Suprapubic skin (tissue), 4 donors: ENCODE results near the gene ZNF148. TPM values are rescaled to one million over a fixed set of nuclear protein-coding genes. Genes with fewer than 3 reads are reported as not detected.

Source experiments
- DNase-seq, 2 donors: peaks; one replicate each; pipeline ENCODE4 v3.0.0-alpha.2; 2019; ENCODE audit warnings: low spot score in 2 of 2
- H3K27ac ChIP-seq: fragments of 200-600 bp; sonication (generic); one replicate; pipeline ENCODE4 v1.5.1; 2019
- H3K27me3 ChIP-seq: fragments of 200-600 bp; sonication (generic); one replicate; pipeline ENCODE4 v1.5.1; 2019
- H3K36me3 ChIP-seq: fragments of 200-600 bp; sonication (generic); one replicate; pipeline ENCODE4 v1.5.1; 2019
- H3K4me1 ChIP-seq: fragments of 200-600 bp; sonication (generic); one replicate; pipeline ENCODE4 v1.5.1; 2019
- H3K4me3 ChIP-seq: fragments of 200-600 bp; sonication (generic); one replicate; pipeline ENCODE4 v1.5.1; 2019; ENCODE audit warnings: mild to moderate bottlenecking
- H3K9me3 ChIP-seq: fragments of 200-600 bp; sonication (generic); one replicate; pipeline ENCODE4 v1.5.1; 2019
- CTCF ChIP-seq, 2 donors: fragments of 200-600 bp in 1 of 2; fragments of 450-650 bp in 1 of 2; sonication (generic) in 1 of 2; IDR thresholded peaks; one replicate each; pipeline ENCODE4 v1.5.1; 2016 to 2019; ENCODE audit warnings: antibody characterized with exemption in 2 of 2, mild to moderate bottlenecking in 1 of 2, moderate library complexity in 1 of 2
- EP300 ChIP-seq: sonication (generic); formaldehyde crosslinking; IDR thresholded peaks from one replicate; pipeline ENCODE4 v1.6.1; 2017; ENCODE audit warnings: antibody characterized with exemption
- POLR2A ChIP-seq, 2 donors: fragments of 450-650 bp; IDR thresholded peaks; one replicate each; pipeline ENCODE4 v1.6.1; 2017; ENCODE audit warnings: antibody characterized with exemption in 2 of 2, mild to moderate bottlenecking in 2 of 2, moderate library complexity in 2 of 2
- POLR2AphosphoS5 ChIP-seq, 3 donors: sonication (generic); formaldehyde crosslinking; IDR thresholded peaks; one replicate each; pipeline ENCODE4 v1.6.1; 2017; ENCODE audit warnings: antibody characterized with exemption in 3 of 3
- WGBS: methylation state at CpG from one replicate; pipeline ENCODE4 v1.1.5; 2018; 5-methylcytosine and 5-hydroxymethylcytosine counted together
- total RNA-seq, 4 donors: library from RNA; depleted of rRNA; stranded (reverse); fragments of >200 nt; gene quantifications; one replicate each; pipeline ENCODE4 v1.1.0, GENCODE V29; 2016

The ZNF148 gene
- total RNA-seq, 4 donors from 2014 or later: 16.5 to 30.0 (median 20.3) TPM

- Histone ChIP-seq H3K4me1 (no peaks in the 10 kb centered on the region), H3K27ac (no peak overlapping the region), H3K4me3 (no peak overlapping the region), H3K27me3 (no peaks in the 10 kb centered on the region), H3K36me3 (no peaks in the 10 kb centered on the region), H3K9me3 (no peaks in the 10 kb centered on the region)
- TF ChIP-seq CTCF (IDR thresholded peaks at IDR 0.05) (no peak), EP300 (no peak), POLR2AphosphoS5 (IDR thresholded peaks at IDR 0.05) (no peak), POLR2A (IDR thresholded peaks at IDR 0.05) (no peak)
- 51% methylated on average over 5 of the region's 5 CpGs for WGBS
- DNase-seq: no peak
Measured at GRCh38 chr3:125381743-125382142, 6.6 kb upstream of the ZNF148 start.

GRCh38 chr3:125381314-125381713 is 6.2 kb upstream of the ZNF148 start:
- H3K27ac ChIP-seq: no peak overlapping the region
- H3K9me3 ChIP-seq: no peaks in the 10 kb centered on the region
- DNase-seq: no peak
- no peaks in the 10 kb centered on the region for H3K27me3 ChIP-seq
- H3K36me3 ChIP-seq: no peaks in the 10 kb centered on the region
- WGBS: 84% methylated on average over 2 of the region's 2 CpGs
- TF ChIP-seq POLR2AphosphoS5 (IDR thresholded peaks at IDR 0.05): no peak
- TF ChIP-seq CTCF (IDR thresholded peaks at IDR 0.05): no peak
- TF ChIP-seq EP300: no peak
- TF ChIP-seq POLR2A (IDR thresholded peaks at IDR 0.05): no peak
- H3K4me3 ChIP-seq: no peak overlapping the region
- H3K4me1 ChIP-seq: peaks cover 4% of the 10 kb centered on the region

- no peaks in the 10 kb centered on the region for H3K9me3 ChIP-seq
- no peak for TF ChIP-seq POLR2AphosphoS5 (IDR thresholded peaks at IDR 0.05)
- TF ChIP-seq EP300: no peak
- no peak for TF ChIP-seq POLR2A (IDR thresholded peaks at IDR 0.05)
- TF ChIP-seq CTCF (IDR thresholded peaks at IDR 0.05): no peak
- H3K27me3 ChIP-seq: no peaks in the 10 kb centered on the region
- H3K36me3 ChIP-seq: no peaks in the 10 kb centered on the region
- no peak for DNase-seq
- peaks cover 11% of the 10 kb centered on the region for H3K4me1 ChIP-seq
- H3K27ac ChIP-seq: no peak overlapping the region
- 95% methylated on average over 2 of the region's 2 CpGs for WGBS
- no peak overlapping the region for H3K4me3 ChIP-seq
Measured at GRCh38 chr3:125379483-125379882, 4.4 kb upstream of the ZNF148 start.

- H3K36me3 ChIP-seq: no peaks in the 10 kb centered on the region
- DNase-seq: no peak
- no peak overlapping the region for H3K27ac ChIP-seq
- no peak overlapping the region for H3K4me3 ChIP-seq
- peaks cover 18% of the 10 kb centered on the region for H3K4me1 ChIP-seq
- TF ChIP-seq CTCF (IDR thresholded peaks at IDR 0.05) (no peak), EP300 (no peak), POLR2AphosphoS5 (IDR thresholded peaks at IDR 0.05) (no peak), POLR2A (IDR thresholded peaks at IDR 0.05) (no peak)
- 89% methylated on average over 2 of the region's 2 CpGs for WGBS
- H3K9me3 ChIP-seq: no peaks in the 10 kb centered on the region
- no peaks in the 10 kb centered on the region for H3K27me3 ChIP-seq
Measured at GRCh38 chr3:125378762-125379161, 3.6 kb upstream of the ZNF148 start.

- no peak for DNase-seq
- Histone ChIP-seq H3K27me3 (no peaks in the 10 kb centered on the region), H3K9me3 (no peaks in the 10 kb centered on the region), H3K36me3 (no peaks in the 10 kb centered on the region), H3K4me1 (peaks cover 32% of the 10 kb centered on the region), H3K27ac (peak overlapping the region; percentile 94), H3K4me3 (peak overlapping the region; percentile 97)
- no peak for TF ChIP-seq POLR2AphosphoS5 (IDR thresholded peaks at IDR 0.05)
- WGBS: 40% methylated on average over 10 of the region's 10 CpGs
Measured at GRCh38 chr3:125375950-125376679, 990 bp upstream of the ZNF148 start.
